ENCODE data around the gene TGM1. TPM values are rescaled to one million over a fixed set of nuclear protein-coding genes. Genes with fewer than 3 reads are reported as not detected.

Gene TGM1
- total RNA-seq, 4 donors from 2014 or later = 1.6 to 3.2 TPM; not detected in 2

DNA sequence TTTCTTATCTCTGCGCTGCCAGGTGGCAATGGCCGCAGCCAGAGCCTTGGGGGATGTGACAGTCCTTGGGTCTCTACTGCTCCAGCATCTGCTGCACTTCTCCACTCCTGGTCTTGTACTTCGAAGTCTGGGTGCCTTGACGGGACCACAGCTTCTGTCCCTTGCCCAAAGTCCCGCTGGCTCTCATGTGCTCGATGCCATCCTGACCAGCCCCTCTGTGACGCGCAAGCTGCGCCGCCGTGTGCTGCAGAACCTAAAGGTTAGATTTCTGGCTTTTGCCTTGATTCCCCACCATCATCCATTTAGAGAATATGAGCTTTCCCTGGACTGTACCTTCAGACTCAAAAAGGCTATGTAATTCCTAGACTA lies 41.0 kb upstream of the TGM1 start:
- intact Hi-C loops (cut with DNase I; ENCODE audit: low total_unique reads) = no loop called here
- Histone ChIP-seq H3K27me3 (no peaks in the 10 kb centered on the region), H3K9me3 (no peaks in the 10 kb centered on the region), H3K36me3 (no peaks in the 10 kb centered on the region), H3K4me3 (no peak overlapping the region), H3K4me1 (no peaks in the 10 kb centered on the region), H3K27ac (no peak overlapping the region)
- no peak for TF ChIP-seq POLR2A (IDR thresholded peaks at IDR 0.05)
- TF ChIP-seq, protein P1, sequence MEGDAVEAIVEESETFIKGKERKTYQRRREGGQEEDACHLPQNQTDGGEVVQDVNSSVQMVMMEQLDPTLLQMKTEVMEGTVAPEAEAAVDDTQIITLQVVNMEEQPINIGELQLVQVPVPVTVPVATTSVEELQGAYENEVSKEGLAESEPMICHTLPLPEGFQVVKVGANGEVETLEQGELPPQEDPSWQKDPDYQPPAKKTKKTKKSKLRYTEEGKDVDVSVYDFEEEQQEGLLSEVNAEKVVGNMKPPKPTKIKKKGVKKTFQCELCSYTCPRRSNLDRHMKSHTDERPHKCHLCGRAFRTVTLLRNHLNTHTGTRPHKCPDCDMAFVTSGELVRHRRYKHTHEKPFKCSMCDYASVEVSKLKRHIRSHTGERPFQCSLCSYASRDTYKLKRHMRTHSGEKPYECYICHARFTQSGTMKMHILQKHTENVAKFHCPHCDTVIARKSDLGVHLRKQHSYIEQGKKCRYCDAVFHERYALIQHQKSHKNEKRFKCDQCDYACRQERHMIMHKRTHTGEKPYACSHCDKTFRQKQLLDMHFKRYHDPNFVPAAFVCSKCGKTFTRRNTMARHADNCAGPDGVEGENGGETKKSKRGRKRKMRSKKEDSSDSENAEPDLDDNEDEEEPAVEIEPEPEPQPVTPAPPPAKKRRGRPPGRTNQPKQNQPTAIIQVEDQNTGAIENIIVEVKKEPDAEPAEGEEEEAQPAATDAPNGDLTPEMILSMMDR (IDR thresholded peaks at IDR 0.05) = no peak
- DNase-seq = no peak

DNA sequence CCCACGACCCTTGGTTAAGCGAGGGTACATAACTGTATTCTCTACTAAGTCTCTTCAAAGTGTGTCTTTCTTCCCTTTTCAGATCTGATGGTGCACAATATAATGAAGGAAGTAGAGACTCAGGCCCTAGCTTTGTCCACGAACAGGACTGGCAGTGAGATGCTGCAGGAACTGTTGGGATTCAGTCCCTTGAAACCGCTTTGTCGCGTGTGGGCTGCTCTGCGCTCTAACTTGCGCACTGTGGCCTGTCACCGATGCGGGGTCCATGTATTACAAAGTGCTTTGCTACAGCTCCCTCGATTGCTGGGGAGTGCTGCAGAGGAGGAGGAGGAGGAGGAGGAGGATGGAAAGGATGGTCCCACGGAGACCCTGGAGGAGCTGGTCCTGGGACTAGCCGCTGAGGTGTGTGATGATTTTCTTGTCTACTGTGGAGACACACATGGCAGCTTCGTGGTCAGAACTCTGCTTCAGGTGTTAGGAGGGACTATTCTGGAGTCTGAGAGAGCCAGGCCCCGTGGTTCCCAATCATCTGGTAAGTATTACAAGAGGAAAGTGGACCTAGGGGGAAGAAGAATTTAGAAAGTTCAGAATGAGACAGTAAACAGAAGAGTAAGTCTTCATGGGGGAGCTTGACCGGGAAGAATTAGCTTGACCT lies 37.5 kb upstream of the TGM1 start:
- intact Hi-C loops (cut with DNase I; ENCODE audit: low total_unique reads) = no loop called here
- Histone ChIP-seq H3K27ac (peak overlapping the region; percentile 77 to 85), H3K36me3 (no peaks in the 10 kb centered on the region), H3K9me3 (no peaks in the 10 kb centered on the region), H3K4me1 (no peaks in the 10 kb centered on the region), H3K27me3 (no peaks in the 10 kb centered on the region), H3K4me3 (peak overlapping the region; percentile 90 to 93)
- DNase-seq = no peak
- TF ChIP-seq, protein P1 (IDR thresholded peaks at IDR 0.05) = no peak
- no peak for TF ChIP-seq POLR2A (IDR thresholded peaks at IDR 0.05)

DNA sequence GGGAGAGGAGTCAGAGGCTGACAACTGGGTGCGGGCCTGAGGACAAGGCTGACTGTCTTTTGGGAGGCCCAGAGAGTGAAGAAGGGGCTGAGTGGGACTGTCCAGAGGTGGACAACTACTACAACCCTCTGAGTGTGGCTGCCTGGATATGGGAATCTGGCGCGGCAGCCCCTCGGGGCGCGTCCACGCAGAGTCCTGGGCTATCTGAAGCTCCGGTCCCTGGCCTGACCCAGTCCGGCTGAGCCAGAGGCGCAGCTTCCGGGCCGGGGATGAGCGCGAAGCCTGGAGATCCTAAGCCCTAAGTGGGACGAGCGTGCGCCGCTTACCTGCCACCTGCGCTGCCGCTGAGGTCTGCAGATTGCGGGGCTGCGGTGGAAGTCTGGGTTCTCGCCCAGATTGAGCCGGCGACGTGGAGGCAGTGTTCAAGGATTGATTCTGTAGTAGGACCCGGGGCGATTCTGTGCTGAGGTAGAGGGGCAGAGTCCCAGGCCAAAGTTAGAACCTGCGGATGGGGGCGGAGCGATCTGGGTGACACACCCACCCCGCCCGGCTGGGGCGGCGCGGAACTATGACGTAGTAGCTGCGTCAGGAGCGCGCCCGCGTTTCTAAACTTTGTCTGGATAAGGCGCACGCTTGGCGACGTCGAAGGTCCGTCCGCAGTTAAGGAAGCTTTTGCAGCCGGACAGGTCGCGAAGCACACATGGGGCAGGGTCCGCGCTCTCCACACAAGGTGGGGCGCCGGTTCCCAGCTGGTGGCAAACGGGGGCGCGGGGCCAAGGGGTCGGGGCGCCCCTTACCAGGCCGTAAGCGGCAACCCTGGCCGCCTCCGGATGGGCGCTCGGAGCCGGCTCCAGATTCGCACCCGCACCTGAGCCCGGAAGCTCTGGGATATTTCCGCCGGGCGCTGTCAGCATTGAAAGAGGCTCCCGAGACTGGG lies 36.5 kb upstream of the TGM1 start, which contains the start of the genes DHRS1 and NOP9:
DHRS1 (minus strand) TSS at position 526 of the 937 bp plus-strand sequence. CDS start 674 bp downstream, outside the sequence.
NOP9 (plus strand) TSS at position 596 of the 937 bp plus-strand sequence; CDS start at position 701, 105 bp downstream.
- DNase-seq = peak; percentile 89 to 92
- TF ChIP-seq POLR2A (IDR thresholded peaks at IDR 0.05) = peak; percentile 35 to 62
- TF ChIP-seq, protein P1 (IDR thresholded peaks at IDR 0.05) = peak in 2 of 4 experiments; percentile 17 to 21
- intact Hi-C loops (cut with DNase I; ENCODE audit: low total_unique reads) = loop anchor here (10.0 kb wide), 1 partner anchor 55 kb away; the partner anchor contains the start of gene TINF2
- H3K4me1 ChIP-seq = no peaks in the 10 kb centered on the region
- no peaks in the 10 kb centered on the region for H3K9me3 ChIP-seq
- peak within 1 kb of the TSS; percentile 77 to 85 for H3K27ac ChIP-seq
- peak within 1 kb of the TSS; percentile 90 to 93 for H3K4me3 ChIP-seq
- no peaks in the 10 kb centered on the region for H3K27me3 ChIP-seq
- no peaks in the 10 kb centered on the region for H3K36me3 ChIP-seq

DNA sequence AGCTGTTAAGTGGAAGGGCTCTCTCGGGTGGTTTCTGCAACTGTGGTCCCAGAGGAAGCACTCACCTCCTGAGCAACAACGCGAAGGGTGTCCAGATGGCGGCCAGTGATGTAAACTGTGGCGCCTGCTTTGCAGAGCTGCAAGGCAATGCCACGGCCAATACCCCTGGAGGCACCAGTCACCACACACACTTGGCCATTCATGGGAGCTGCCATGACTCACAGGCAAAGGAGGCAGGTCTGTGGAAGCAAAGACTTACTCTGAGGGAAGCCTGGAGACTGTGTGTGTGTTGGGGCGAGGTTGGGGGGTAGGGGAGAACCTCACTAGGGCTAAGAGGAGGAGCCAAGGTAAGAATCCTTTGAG lies 35.9 kb upstream of the TGM1 start:
- Histone ChIP-seq H3K36me3 (no peaks in the 10 kb centered on the region), H3K4me3 (peak overlapping the region; percentile 90 to 93), H3K27me3 (no peaks in the 10 kb centered on the region), H3K4me1 (no peaks in the 10 kb centered on the region), H3K9me3 (no peaks in the 10 kb centered on the region), H3K27ac (peak overlapping the region; percentile 77 to 85)
- DNase-seq = no peak
- TF ChIP-seq, protein P1 (IDR thresholded peaks at IDR 0.05) = no peak
- TF ChIP-seq POLR2A (IDR thresholded peaks at IDR 0.05) = no peak
- intact Hi-C loops (cut with DNase I; ENCODE audit: low total_unique reads) = loop anchor here (10.0 kb wide), 1 partner anchor 54 kb away; the partner anchor contains the start of gene TINF2
